Vagina (tissue), 2 donors: ENCODE measurements around the gene OTOF. TPM values are rescaled to one million over a fixed set of nuclear protein-coding genes. Genes with fewer than 3 reads are reported as not detected.

ENCODE experiments used
- DNase-seq, 2 donors: peaks; one replicate each; pipeline ENCODE4 v3.0.0-alpha.2; 2017; ENCODE audit errors: extremely low spot score in 2 of 2
- H3K27ac ChIP-seq: fragments of 200-600 bp; sonication (generic); one replicate; pipeline ENCODE4 v1.5.1; 2019
- H3K27me3 ChIP-seq: fragments of 200-600 bp; sonication (generic); one replicate; pipeline ENCODE4 v1.5.1; 2019
- H3K36me3 ChIP-seq, 2 donors: fragments of 200-600 bp; sonication (generic); one replicate each; pipeline ENCODE4 v1.5.1; 2017 to 2019
- H3K4me1 ChIP-seq: fragments of 200-600 bp; sonication (generic); one replicate; pipeline ENCODE4 v1.5.1; 2019
- H3K4me3 ChIP-seq, 2 donors: fragments of 200-600 bp; sonication (generic); 1 replicate in 1 of 2; 2 replicates in 1 of 2; pipeline ENCODE4 v1.5.1; 2016 to 2019
- H3K9me3 ChIP-seq: fragments of 200-600 bp; sonication (generic); one replicate; pipeline ENCODE4 v1.5.1; 2019
- POLR2A ChIP-seq, 2 donors: fragments of 450-650 bp; IDR thresholded peaks; one replicate each; pipeline ENCODE4 v1.6.1; 2017; ENCODE audit warnings: antibody characterized with exemption in 2 of 2, mild to moderate bottlenecking in 2 of 2, moderate library complexity in 2 of 2
- POLR2AphosphoS5 ChIP-seq, 2 donors: sonication (generic); formaldehyde crosslinking; IDR thresholded peaks; one replicate each; pipeline ENCODE4 v1.9.0; 2017; ENCODE audit warnings: antibody characterized with exemption in 2 of 2, mild to moderate bottlenecking in 2 of 2, low read depth in 1 of 2; ENCODE audit not compliant: insufficient read depth in 1 of 2
- intact Hi-C: fragments of 100-400 bp; cut with DNase I; formaldehyde crosslinking; loops from one replicate; pipeline ENCODE4 v1.15.1; 2023
- total RNA-seq: library from RNA; depleted of rRNA; stranded (reverse); fragments of >200 nt; gene quantifications from one replicate; pipeline ENCODE4 v1.2.3, GENCODE V29; 2016
- TF ChIP-seq, protein P1 (sequence below), 3 experiments: fragments of 450-650 bp in 2 of 3; fragments of 200-600 bp in 1 of 3; sonication (generic) in 1 of 3; IDR thresholded peaks; one replicate each; pipeline ENCODE4 v1.5.1; 2017 to 2019; ENCODE audit warnings: antibody characterized with exemption in 3 of 3, mild to moderate bottlenecking in 2 of 3, moderate library complexity in 2 of 3

The OTOF gene
- total RNA-seq, 1 donor from 2014 or later, result 0.49 TPM

- H3K27me3 ChIP-seq, result no peaks in the 10 kb centered on the region
- intact Hi-C loops, result no loop called here
- H3K27ac ChIP-seq, result no peak overlapping the region
- no peaks in the 10 kb centered on the region for H3K4me1 ChIP-seq
- DNase-seq, result no peak
- TF ChIP-seq POLR2AphosphoS5 (IDR thresholded peaks at IDR 0.05; ENCODE audit: insufficient read depth in 1 of 2, low read depth in 1 of 2) (no peak), POLR2A (IDR thresholded peaks at IDR 0.05) (no peak)
- TF ChIP-seq, protein P1, sequence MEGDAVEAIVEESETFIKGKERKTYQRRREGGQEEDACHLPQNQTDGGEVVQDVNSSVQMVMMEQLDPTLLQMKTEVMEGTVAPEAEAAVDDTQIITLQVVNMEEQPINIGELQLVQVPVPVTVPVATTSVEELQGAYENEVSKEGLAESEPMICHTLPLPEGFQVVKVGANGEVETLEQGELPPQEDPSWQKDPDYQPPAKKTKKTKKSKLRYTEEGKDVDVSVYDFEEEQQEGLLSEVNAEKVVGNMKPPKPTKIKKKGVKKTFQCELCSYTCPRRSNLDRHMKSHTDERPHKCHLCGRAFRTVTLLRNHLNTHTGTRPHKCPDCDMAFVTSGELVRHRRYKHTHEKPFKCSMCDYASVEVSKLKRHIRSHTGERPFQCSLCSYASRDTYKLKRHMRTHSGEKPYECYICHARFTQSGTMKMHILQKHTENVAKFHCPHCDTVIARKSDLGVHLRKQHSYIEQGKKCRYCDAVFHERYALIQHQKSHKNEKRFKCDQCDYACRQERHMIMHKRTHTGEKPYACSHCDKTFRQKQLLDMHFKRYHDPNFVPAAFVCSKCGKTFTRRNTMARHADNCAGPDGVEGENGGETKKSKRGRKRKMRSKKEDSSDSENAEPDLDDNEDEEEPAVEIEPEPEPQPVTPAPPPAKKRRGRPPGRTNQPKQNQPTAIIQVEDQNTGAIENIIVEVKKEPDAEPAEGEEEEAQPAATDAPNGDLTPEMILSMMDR (IDR thresholded peaks at IDR 0.05), result no peak
- H3K9me3 ChIP-seq, result no peaks in the 10 kb centered on the region
- no peaks in the 10 kb centered on the region for H3K36me3 ChIP-seq
- no peak overlapping the region for H3K4me3 ChIP-seq
Observed at GRCh38 chr2:26516246-26516645, 38.3 kb upstream of the OTOF start.

DNA sequence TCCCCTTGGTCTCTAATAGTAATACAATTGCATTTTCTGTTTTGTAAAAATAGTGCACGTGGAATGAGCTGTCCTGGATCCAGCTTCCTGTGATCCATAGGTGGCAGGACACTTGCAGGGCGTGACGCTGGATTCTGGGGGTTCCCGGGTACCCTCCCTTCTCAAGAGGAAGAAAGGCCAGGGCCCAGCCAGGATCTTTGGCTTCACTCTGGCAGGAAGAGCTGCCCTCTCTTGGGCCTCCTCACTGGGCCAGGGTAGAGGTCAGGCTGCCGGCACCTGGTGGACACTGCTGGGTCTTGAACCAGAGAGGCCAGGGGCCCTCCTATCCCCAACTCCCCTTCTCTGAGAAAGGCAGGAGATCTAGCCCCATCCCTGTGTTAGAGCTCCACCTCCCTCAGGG, 37.8 kb upstream of the OTOF start:
- no peaks in the 10 kb centered on the region for H3K36me3 ChIP-seq
- TF ChIP-seq POLR2AphosphoS5 (IDR thresholded peaks at IDR 0.05; ENCODE audit: insufficient read depth in 1 of 2, low read depth in 1 of 2), result no peak
- H3K4me1 ChIP-seq, result no peaks in the 10 kb centered on the region
- no peak for DNase-seq
- intact Hi-C loops, result no loop called here
- no peak overlapping the region for H3K27ac ChIP-seq
- H3K4me3 ChIP-seq, result no peak overlapping the region
- no peaks in the 10 kb centered on the region for H3K27me3 ChIP-seq
- H3K9me3 ChIP-seq, result no peaks in the 10 kb centered on the region

- intact Hi-C loops, result no loop called here
- no peak for TF ChIP-seq POLR2AphosphoS5 (IDR thresholded peaks at IDR 0.05; ENCODE audit: insufficient read depth in 1 of 2, low read depth in 1 of 2)
- TF ChIP-seq, protein P1 (IDR thresholded peaks at IDR 0.05), result no peak
- TF ChIP-seq POLR2A (IDR thresholded peaks at IDR 0.05), result no peak
Observed at GRCh38 chr2:26514045-26514444, 36.1 kb upstream of the OTOF start.

GRCh38 chr2:26513261-26513660, 35.3 kb upstream of the OTOF start:
- Histone ChIP-seq H3K9me3 (no peaks in the 10 kb centered on the region), H3K4me3 (no peak overlapping the region), H3K27me3 (no peaks in the 10 kb centered on the region), H3K4me1 (no peaks in the 10 kb centered on the region), H3K36me3 (no peaks in the 10 kb centered on the region), H3K27ac (no peak overlapping the region)
- TF ChIP-seq POLR2AphosphoS5 (IDR thresholded peaks at IDR 0.05; ENCODE audit: insufficient read depth in 1 of 2, low read depth in 1 of 2) (no peak), POLR2A (IDR thresholded peaks at IDR 0.05) (no peak)
- TF ChIP-seq, protein P1 (IDR thresholded peaks at IDR 0.05), result no peak
- intact Hi-C loops, result no loop called here
- no peak for DNase-seq

More at GRCh38 chr2:26514045-26514444, 36.1 kb upstream of the OTOF start:
- no peaks in the 10 kb centered on the region for H3K27me3 ChIP-seq
- no peaks in the 10 kb centered on the region for H3K36me3 ChIP-seq
- H3K4me1 ChIP-seq, result no peaks in the 10 kb centered on the region
- no peaks in the 10 kb centered on the region for H3K9me3 ChIP-seq
- no peak overlapping the region for H3K4me3 ChIP-seq
- no peak for DNase-seq
- H3K27ac ChIP-seq, result no peak overlapping the region

GRCh38 chr2:26511466-26511865, 33.5 kb upstream of the OTOF start:
- Histone ChIP-seq H3K27ac (no peak overlapping the region), H3K4me1 (no peaks in the 10 kb centered on the region), H3K27me3 (no peaks in the 10 kb centered on the region), H3K36me3 (no peaks in the 10 kb centered on the region), H3K9me3 (no peaks in the 10 kb centered on the region), H3K4me3 (no peak overlapping the region)
- no peak for DNase-seq
- intact Hi-C loops, result no loop called here
- TF ChIP-seq, protein P1 (IDR thresholded peaks at IDR 0.05), result no peak
- TF ChIP-seq POLR2A (IDR thresholded peaks at IDR 0.05) (no peak), POLR2AphosphoS5 (IDR thresholded peaks at IDR 0.05; ENCODE audit: insufficient read depth in 1 of 2, low read depth in 1 of 2) (no peak)
